ENCODE results near the gene DMAP1. TPM values are rescaled to one million over a fixed set of nuclear protein-coding genes. Genes with fewer than 3 reads are reported as not detected.
"Not testable (repeated sequence)": the region's sequence is repeated elsewhere in the genome, so short reads cannot be mapped to it uniquely, and the experiment has no call there.

DMAP1 gene
- total RNA-seq, 1 donor from 2014 or later = 26.7 TPM

DNA sequence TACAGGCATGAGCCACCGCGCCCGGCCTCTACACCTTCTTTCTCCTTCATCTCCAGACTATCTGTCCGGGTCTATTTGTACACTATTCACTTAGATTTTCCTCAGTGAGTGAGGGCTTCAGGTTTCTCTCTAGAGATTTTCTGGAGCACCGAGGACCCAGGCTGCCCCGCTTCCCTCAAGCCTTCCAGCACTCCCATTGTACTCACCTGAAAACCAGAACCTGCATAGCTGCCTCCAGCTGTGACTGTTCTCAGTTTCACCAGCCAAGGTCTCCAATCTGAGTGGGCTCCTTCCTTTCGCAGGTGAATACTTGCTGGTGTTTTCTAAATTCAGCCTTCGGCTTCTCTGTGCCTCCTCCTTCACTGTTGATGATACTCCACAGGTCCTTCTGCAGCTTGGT is 12.9 kb upstream of the DMAP1 start:
- intact Hi-C loops (cut with micrococcal nuclease) = no loop called here
- Histone ChIP-seq H3K27ac (replicated peaks) (no peak overlapping the region), H3K27me3 (ENCODE audit: low read depth) (peaks cover 16% of the 10 kb centered on the region), H3K4me3 (no peak overlapping the region), H3K36me3 (no peaks in the 10 kb centered on the region), H3K4me1 (no peaks in the 10 kb centered on the region), H3K9me3 (replicated peaks) (no peaks in the 10 kb centered on the region)
- no peak for DNase-seq
- TF ChIP-seq, protein P1, sequence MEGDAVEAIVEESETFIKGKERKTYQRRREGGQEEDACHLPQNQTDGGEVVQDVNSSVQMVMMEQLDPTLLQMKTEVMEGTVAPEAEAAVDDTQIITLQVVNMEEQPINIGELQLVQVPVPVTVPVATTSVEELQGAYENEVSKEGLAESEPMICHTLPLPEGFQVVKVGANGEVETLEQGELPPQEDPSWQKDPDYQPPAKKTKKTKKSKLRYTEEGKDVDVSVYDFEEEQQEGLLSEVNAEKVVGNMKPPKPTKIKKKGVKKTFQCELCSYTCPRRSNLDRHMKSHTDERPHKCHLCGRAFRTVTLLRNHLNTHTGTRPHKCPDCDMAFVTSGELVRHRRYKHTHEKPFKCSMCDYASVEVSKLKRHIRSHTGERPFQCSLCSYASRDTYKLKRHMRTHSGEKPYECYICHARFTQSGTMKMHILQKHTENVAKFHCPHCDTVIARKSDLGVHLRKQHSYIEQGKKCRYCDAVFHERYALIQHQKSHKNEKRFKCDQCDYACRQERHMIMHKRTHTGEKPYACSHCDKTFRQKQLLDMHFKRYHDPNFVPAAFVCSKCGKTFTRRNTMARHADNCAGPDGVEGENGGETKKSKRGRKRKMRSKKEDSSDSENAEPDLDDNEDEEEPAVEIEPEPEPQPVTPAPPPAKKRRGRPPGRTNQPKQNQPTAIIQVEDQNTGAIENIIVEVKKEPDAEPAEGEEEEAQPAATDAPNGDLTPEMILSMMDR (IDR thresholded peaks at IDR 0.05; ENCODE audit: borderline replicate concordance) = no peak

DNA sequence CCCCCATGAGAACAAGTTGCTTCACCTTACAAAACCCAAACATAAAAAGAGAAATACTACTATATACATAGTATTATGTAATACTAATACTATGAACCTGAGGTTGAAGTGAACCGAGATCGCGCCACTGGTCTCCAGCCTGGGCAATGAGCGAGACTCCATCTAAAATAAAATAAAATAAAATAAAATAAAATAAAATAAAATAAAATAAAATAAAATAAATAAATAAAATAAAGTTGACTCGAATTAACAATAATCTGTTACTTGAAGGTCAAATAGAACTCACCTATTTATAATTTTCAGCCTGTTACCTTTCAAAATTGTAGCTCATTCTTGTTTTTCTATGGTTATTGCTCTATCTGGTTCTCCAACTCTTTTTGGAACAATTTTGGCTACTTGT is 6.7 kb upstream of the DMAP1 start:
- H3K36me3 ChIP-seq; H3K4me3 ChIP-seq; DNase-seq; intact Hi-C loops (cut with micrococcal nuclease); H3K27ac ChIP-seq (replicated peaks); H3K4me1 ChIP-seq; H3K9me3 ChIP-seq (replicated peaks): not testable (repeated sequence)
- peaks cover 15% of the 10 kb centered on the region for H3K27me3 ChIP-seq (ENCODE audit: low read depth)

DNA sequence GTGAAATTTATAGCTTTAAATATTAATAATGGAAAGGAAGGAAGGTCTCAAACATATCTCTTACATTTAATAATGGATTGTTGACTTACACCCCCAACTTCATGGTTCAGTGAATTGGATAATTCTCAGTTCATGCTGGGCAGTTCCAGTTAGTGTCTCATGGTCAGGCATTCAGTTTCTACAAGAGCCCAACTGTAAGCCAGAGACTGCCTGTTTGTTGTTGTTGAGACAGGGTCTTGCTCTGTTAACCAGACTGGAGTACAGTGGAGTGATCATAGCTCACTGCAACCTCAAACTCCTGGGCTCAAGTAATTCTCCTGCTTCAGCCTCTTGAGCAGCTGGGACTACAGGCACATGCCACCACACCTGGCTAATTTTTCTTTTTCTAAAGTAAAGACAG is 5.0 kb upstream of the DMAP1 start:
- no peak for DNase-seq
- intact Hi-C loops (cut with micrococcal nuclease) = no loop called here
- Histone ChIP-seq H3K4me1 (peaks cover 6% of the 10 kb centered on the region), H3K4me3 (no peak overlapping the region), H3K9me3 (replicated peaks) (no peaks in the 10 kb centered on the region), H3K36me3 (no peaks in the 10 kb centered on the region), H3K27ac (replicated peaks) (no peak overlapping the region), H3K27me3 (ENCODE audit: low read depth) (peaks cover 15% of the 10 kb centered on the region)
- TF ChIP-seq, protein P1 (IDR thresholded peaks at IDR 0.05; ENCODE audit: borderline replicate concordance) = no peak

DNA sequence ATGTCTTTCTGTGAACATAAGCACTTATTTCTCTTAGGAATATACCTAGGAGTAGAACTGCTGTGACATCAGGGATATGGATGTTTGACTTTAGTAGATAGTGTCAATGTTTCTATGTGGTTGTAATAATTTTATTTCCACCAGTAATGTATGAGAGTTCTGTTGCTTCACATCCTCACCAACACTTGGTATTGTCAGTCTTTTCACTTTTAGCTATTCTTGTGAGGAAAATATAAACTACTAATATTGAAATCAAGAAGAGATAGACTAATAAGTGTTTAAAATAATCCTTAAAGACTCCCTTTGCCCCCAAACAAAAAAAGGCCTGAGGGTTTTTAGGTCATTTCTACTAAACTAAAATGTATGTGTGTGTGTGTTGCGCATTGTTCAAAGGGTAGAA is 2.7 kb upstream of the DMAP1 start:
- Histone ChIP-seq H3K4me1 (peaks cover 20% of the 10 kb centered on the region), H3K36me3 (peaks cover 10% of the 10 kb centered on the region), H3K9me3 (replicated peaks) (no peaks in the 10 kb centered on the region), H3K4me3 (no peak overlapping the region), H3K27ac (replicated peaks) (no peak overlapping the region), H3K27me3 (ENCODE audit: low read depth) (no peaks in the 10 kb centered on the region)
- intact Hi-C loops (cut with micrococcal nuclease) = loop anchor here (10.0 kb wide), 1 partner anchor 104 kb away; no protein-coding TSS in a partner anchor
- DNase-seq = no peak
- TF ChIP-seq, protein P1 (IDR thresholded peaks at IDR 0.05; ENCODE audit: borderline replicate concordance) = no peak

DNA sequence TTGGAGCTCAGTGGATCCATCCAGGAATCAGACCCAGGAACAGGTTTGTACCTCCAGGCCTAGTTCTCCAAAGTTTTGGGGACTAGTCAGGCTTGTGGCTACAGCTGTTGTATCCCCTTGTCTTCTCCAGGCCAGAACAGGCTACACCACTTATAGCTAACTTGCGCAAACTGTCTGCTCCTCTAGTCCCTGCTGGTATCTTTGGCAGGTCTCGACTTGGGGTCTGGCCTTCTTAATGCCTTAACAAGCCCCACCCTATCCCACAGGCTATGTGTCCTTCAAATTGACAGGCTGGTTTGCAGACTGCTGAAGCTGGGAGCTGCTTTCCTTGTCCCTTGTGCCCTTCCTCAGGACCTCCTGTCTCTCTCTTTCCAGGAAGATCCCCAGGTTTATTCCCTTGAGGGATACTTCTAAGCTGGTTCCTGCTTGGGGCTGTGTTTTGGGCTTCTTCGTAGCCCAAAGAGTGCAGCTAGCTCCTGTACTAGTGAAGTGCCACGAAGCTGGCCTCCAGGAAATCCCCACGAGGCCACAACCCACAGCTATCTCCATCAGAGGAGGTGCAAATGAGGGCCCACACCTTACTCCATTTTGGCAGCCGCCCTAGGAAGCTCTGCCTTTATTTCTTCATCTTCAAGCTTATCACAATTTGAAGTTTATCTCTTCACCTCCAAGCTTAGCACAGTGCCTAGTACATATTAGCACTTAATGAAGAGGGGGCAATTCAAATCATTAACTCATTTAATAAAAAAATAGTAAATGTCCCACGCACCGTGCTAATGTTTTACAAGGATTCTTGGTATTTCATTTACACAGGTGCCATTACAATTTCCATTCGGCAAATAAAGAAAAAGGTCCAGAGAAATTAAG is 683 bp upstream of the DMAP1 start:
- no peak for DNase-seq
- peak overlapping the region; percentile 85 for H3K4me3 ChIP-seq
- TF ChIP-seq, protein P1 (IDR thresholded peaks at IDR 0.05; ENCODE audit: borderline replicate concordance) = no peak
- peaks cover 20% of the 10 kb centered on the region for H3K4me1 ChIP-seq
- H3K27ac ChIP-seq (replicated peaks) = peak overlapping the region; percentile 90
- intact Hi-C loops (cut with micrococcal nuclease) = loop anchor here (10.0 kb wide), 1 partner anchor 102 kb away; no protein-coding TSS in a partner anchor
- H3K36me3 ChIP-seq = peaks cover 15% of the 10 kb centered on the region
- no peaks in the 10 kb centered on the region for H3K9me3 ChIP-seq (replicated peaks)
- no peaks in the 10 kb centered on the region for H3K27me3 ChIP-seq (ENCODE audit: low read depth)

DNA sequence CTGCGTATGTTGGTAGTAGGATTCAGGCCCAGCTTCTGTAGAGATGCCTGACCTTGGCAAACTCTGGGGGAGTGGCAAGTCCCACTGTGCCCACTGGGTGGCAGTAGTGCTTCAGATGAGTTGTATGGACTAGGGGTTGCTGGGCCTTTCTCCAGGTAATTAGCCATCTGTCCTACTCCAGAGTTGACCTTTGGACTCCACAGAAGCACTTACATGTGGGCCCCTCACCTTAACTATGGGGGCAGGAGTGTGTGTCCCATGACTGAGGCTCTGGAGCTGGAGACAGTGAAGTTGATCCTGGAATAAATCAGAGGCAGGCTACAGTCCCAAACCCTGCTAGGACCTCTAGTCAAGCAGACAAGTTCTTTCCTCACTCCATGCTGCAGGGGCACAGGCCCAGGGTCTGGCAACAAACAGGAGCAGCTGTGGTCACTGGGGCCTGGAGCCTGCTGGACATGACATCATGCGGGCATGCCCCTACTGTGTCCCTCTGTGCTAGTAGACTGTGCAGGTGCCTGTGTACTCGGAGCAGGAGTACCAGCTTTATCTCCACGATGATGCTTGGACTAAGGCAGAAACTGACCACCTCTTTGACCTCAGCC is 4.6 kb downstream of the DMAP1 start:
- peak; percentile 67 for DNase-seq
- peak overlapping the region; percentile 27 for H3K27ac ChIP-seq (replicated peaks)
- peaks cover 58% of the 10 kb centered on the region for H3K36me3 ChIP-seq

More for the DNA sequence above, 4.6 kb downstream of the DMAP1 start:
- Histone ChIP-seq H3K4me1 (peaks cover 19% of the 10 kb centered on the region), H3K9me3 (replicated peaks) (no peaks in the 10 kb centered on the region), H3K27me3 (ENCODE audit: low read depth) (no peaks in the 10 kb centered on the region), H3K4me3 (no peak overlapping the region)
- intact Hi-C loops (cut with micrococcal nuclease) = loop anchor here (10.0 kb wide), 1 partner anchor 97 kb away; no protein-coding TSS in a partner anchor
- TF ChIP-seq, protein P1 (IDR thresholded peaks at IDR 0.05; ENCODE audit: borderline replicate concordance) = peak; percentile 91
